ENCODE results near the gene MCTP1.

DNA sequence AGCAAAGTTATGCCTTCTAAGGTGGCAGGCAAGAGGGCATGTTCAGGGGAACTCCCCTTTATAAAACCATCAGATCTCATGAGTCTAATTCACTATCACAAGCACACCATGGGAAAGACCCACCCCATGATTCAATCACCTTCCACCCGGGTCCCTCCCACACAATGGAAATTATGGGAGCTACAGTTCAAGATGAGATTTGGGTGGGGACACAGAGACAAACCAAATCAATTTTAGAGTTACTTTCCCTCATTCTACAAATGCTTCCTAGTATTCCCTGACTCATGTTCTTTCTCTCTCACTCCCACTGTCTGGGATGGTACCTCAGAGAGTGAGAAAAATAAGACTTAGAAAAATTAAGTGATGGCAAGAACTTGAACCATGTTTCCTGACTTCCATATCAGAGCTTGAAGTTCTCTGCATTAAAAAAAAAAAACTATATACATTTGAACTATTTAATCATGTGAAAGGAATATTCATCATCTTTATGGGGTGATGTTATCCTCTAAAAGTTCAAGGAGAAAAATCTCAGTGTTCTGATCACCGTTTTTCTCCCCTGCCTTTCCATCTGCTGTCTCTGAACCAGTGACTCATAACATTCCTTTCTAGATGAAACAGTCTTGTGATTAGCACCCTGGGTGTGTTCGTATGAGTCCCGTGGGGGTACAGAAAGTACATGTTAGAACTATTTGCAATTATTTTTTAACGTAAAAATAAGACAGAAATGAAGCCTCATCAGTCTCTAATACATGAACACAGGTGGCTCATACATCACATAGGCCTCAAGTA, 383.5 kb downstream of the MCTP1 start:
- TF ChIP-seq, protein P1, sequence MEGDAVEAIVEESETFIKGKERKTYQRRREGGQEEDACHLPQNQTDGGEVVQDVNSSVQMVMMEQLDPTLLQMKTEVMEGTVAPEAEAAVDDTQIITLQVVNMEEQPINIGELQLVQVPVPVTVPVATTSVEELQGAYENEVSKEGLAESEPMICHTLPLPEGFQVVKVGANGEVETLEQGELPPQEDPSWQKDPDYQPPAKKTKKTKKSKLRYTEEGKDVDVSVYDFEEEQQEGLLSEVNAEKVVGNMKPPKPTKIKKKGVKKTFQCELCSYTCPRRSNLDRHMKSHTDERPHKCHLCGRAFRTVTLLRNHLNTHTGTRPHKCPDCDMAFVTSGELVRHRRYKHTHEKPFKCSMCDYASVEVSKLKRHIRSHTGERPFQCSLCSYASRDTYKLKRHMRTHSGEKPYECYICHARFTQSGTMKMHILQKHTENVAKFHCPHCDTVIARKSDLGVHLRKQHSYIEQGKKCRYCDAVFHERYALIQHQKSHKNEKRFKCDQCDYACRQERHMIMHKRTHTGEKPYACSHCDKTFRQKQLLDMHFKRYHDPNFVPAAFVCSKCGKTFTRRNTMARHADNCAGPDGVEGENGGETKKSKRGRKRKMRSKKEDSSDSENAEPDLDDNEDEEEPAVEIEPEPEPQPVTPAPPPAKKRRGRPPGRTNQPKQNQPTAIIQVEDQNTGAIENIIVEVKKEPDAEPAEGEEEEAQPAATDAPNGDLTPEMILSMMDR (IDR thresholded peaks at IDR 0.05): no peak
- TF ChIP-seq POLR2AphosphoS5 (IDR thresholded peaks at IDR 0.05): no peak
- no peak for TF ChIP-seq POLR2A (IDR thresholded peaks at IDR 0.05)
- no peak for TF ChIP-seq EP300 (IDR thresholded peaks at IDR 0.05; ENCODE audit: low read depth)

Data from transverse colon (tissue), 4 donors.